Erythroblast (primary cell): Measurements from ENCODE around the gene CCNB2.

Experiments
- GATA1 ChIP-seq: IDR thresholded peaks from 2 replicates; pipeline ENCODE4 v1.6.1; 2011; ENCODE audit warnings: low read depth, mild to moderate bottlenecking, control low read depth, low read length, moderate library complexity
- POLR2A ChIP-seq: IDR thresholded peaks from 2 replicates; pipeline ENCODE4 v1.6.1; 2011; ENCODE audit warnings: mild to moderate bottlenecking, low read length

DNA sequence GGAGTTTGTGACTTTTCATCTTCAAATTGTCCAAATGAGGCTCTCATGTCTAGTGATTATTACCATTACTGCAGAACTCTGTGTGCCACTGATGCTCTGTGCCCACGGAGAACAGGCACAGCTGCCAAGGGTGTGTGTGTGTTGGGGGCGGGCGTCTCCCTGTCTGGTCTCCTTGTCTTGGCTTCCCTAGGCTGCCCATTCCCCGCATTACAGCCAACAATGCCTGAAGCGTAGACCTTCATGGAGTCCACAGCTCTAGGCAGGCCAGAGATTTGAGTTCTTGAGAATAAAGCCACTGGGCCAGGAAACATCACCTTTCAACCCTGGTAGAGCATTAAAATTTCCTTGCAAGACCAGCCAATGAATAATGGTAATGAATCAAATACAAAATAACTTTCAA is 42.7 kb downstream of the CCNB2 start:
- TF ChIP-seq POLR2A (no peak), GATA1 (no peak)
